ENCODE measurements around the gene FAM228B.
"Not testable (repeated sequence)": the region's sequence is repeated elsewhere in the genome, so short reads cannot be mapped to it uniquely, and the experiment has no call there.

Gene FAM228B

GRCh38 chr2:24162494-24162893 lies 39.2 kb downstream of the FAM228B start:
- DNase-seq = no peak

- no peak for DNase-seq
Observed at GRCh38 chr2:24163186-24163585, 39.9 kb downstream of the FAM228B start.

DNA sequence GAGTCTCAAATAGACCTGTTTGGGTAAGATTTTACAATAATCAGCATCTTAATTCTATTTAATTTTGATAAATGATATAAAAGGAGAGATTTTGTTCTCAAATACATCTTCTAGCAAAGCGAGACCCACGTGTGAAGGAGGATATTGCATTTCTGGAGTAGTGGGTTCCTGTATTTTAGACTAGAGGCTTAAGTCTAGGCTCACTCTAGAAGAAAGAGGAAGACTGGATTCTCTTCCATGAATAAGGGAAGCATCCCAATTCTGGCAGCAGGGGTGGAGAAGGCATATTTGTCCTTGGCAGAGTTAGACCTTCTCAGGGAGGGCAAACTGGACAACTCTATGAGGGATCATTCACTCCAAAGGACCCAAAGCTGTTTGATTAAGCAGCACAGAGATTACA lies 40.3 kb downstream of the FAM228B start:
- DNase-seq = no peak

DNA sequence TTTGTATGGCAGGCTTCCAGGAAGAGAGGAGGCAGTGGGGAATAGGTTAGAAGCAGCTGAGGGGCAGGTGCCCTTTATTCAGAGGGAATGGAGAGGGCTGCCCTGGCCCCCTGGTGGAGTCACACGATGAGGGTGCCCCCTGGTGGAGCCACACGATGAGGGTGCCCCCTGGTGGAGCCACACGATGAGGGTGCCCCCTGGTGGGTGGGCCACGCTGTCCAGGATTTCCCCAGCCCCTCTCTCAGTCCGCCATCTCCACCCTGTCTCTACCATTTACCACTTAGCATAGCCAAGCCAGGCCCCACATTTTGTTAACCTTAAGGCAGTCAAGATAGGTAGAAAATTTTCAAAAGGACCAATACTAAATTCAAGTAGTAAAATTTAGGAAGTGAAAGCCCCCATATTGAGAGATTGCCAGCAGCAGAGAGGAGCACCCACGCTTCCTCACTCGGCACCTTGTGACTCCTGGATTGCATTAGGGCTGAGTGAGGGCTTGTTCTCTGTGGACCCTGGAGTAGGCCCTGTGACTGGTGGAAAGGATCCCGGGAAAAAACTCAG lies 41.2 kb downstream of the FAM228B start:
- no peak for DNase-seq

DNA sequence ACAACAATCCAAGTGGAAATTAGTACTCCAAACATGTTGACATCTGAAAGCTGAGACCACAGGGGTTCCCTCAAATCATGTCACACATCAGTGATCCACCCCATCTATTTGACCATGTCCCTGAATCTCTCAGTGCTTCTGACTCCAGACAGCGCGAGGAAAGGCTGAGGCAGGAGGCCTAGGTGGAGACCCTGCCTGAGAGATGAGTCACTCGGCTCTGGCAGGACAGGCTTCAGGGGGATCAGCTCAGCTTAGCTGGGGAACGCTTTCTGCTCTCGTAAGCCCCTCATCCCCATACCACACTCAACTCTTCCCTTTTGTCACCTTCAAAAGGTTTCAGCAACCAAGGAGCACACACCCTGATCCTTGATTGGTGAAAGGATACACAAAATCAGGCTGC lies 45.8 kb downstream of the FAM228B start:
- no peak for DNase-seq

GRCh38 chr2:24174851-24175277 lies 51.6 kb downstream of the FAM228B start, which contains the start of gene FAM228A:
TSS of gene FAM228A (plus strand) at chr2:24175053. CDS start at chr2:24175481, 428 bp downstream.
- no peak for DNase-seq

GRCh38 chr2:24175631-24176187 lies 52.4 kb downstream of the FAM228B start:
- no peak for DNase-seq

GRCh38 chr2:24176326-24176725 lies 53.1 kb downstream of the FAM228B start:
- DNase-seq = no peak

- no peak for DNase-seq
Observed at GRCh38 chr2:24179683-24180082, 56.4 kb downstream of the FAM228B start.

- DNase-seq = no peak
Observed at GRCh38 chr2:24181849-24182248, 58.6 kb downstream of the FAM228B start.

GRCh38 chr2:24182507-24182906 lies 59.2 kb downstream of the FAM228B start:
- no peak for DNase-seq

- no peak for DNase-seq
Observed at GRCh38 chr2:24183366-24184069, 60.2 kb downstream of the FAM228B start.

DNA sequence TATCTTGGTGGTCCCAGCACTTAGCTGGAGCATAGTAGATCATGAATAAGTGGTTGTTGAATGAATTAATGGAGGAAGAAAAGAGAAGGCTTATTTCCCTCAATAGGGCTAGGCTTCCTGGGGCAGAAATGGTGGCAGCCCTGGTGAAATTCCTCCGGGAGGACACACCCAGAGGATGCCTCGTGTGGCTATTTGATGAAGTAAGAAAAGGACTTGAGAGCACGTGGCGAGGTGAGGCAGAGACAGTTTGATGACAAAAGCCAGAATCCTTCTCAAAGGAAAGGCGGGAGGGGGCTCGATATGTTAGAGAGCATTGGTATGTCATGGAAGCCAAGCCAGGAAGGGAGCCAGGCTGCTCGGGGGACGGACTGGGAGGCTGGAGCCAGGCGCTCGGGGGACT lies 66.3 kb downstream of the FAM228B start:
- no peak for DNase-seq

DNA sequence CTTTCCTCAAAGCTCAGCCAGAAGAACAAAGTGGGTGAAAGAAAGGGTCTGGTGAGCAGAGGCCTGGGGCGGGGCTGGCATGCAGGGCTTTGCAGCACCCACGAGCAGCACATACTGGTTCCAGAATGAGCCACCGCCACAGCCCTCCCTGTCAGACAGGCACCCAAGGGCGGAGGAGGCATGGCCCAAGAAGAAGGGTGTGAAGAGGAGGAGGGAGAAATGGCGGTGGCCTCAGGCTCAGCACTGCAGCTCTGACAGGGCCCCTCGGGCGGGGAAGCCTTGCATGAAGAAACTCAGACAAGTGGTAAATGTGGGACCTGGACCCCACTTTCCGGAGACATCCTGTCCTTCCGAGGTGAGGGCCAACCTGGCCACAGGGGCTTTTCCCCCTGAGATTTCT lies 67.2 kb downstream of the FAM228B start:
- DNase-seq = no peak

DNA sequence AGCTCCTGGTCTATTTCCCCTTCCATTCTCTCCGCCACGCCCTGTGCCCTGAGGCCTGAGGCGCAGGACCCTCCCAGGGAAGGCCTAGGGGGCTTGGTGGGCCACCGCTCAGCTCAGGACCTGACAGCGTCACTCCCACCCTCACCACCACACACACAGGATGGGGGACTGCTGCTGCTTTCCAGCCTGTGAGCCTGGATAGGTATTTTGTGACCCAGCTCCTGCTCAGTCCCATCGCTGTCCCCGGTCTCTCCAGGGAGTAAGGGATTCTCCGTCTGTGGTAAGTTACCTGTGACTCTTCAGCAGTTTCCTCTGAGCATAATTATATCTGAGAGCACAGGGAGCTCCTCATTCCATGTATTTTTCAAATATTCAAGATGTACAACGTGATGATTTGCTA lies 67.9 kb downstream of the FAM228B start:
- no peak for DNase-seq

DNA sequence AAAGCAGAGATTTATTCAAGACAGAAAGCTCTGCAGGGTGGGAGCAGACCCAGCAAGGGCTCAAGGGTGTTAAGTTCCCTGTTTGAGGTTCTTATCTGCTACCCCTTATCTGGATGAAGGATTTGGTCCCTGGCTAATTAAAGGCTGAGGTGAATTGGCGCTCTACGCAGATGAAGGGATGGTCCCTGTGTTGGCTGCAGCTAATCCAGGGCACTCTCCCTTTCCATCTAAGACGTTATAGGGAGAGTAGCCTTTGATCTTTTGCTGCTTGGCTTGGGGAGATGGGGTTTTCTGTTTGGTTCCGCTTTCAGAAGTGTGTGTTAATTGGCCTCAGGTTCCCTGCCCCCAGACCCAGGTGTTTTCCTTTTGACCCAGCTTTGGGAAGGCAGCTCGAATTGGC lies 68.6 kb downstream of the FAM228B start:
- no peak for DNase-seq

DNA sequence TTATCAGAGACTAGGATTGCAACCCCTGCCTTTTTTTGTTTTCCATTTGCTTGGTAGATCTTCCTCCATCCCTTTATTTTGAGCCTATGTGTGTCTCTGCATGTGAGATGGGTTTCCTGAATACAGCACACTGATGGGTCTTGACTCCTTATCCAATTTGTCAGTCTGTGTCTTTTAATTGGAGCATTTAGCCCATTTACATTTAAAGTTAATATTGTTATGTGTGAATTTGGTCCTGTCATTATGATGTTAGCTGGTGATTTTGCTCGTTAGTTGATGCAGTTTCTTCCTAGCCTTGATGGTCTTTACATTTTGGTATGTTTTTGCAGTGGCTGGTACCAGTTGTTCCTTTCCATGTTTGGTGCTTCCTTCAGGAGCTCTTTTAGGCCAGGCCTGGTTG lies 73.9 kb downstream of the FAM228B start:
- DNase-seq = not testable (repeated sequence)

GRCh38 chr2:24199968-24200590 lies 76.8 kb downstream of the FAM228B start:
- DNase-seq = no peak

GRCh38 chr2:24200799-24201198 lies 77.5 kb downstream of the FAM228B start:
- DNase-seq = no peak

DNA sequence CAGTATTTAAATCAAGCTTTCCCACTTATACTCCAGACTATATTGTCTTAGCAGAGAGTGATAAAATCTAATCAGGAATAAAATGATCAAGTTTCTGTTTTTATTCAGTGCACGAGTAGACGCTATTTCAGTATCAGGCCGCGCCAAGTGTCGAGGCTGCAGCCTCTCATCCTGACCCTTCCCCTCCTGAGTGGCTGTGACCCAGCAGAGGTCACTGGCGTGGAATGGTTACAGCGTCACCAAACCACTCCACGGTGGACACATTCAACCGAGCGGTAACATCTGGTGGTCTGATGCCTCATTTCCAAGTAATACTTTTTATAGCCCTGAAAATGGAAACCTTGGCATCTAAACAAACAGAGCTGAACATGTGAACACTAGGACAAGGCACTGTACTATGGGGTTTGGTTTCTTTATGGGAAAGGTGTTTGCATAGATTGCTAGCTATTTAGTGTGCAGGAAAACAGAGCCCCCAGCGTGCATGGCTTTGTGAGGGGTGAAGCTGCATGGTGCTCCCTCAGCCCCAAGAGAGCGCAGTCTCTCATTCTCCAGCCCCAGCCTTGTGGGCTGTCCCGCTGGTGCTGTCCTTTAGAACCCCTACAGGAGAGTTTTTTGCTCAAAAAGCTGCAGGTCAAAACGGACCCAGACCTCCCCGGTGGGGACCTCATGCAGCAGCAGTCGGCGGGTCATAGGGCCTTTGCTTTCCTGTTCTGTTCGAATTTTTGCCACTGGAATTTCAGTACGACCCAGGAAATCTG lies 79.9 kb downstream of the FAM228B start:
- no peak for DNase-seq

DNA sequence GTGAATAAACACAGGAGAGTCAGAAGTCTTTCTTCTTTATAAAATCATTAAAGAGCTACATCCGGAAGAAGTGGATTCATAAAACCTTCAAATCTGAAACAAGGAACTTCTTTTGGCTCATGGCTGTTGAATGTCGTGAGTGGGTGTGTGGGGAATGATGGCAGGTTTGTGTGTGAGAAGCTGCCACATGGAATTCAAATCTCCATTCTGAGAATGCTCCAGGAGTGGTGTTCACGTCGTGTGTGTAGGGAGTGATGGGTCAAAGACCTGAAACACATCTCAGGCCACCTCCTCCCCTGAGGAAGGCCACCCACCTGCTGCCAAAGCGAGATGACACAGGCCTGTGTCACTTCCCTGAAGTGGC lies 80.5 kb downstream of the FAM228B start:
- no peak for DNase-seq

GRCh38 chr2:24204505-24204904 lies 81.2 kb downstream of the FAM228B start:
- no peak for DNase-seq

- no peak for DNase-seq
Observed at GRCh38 chr2:24205131-24205530, 81.9 kb downstream of the FAM228B start.
